SIG-M5 treated with dmso at 0.1 percent for 504 hours (cell line): Measurements from ENCODE around the gene DDX43.
"Not testable (repeated sequence)": the region's sequence is repeated elsewhere in the genome, so short reads cannot be mapped to it uniquely, and the experiment has no call there.

Experiments used
- DNase-seq: peaks from one replicate; lab custom pipeline; 2025; ENCODE audit not compliant: unreplicated experiment; lab: John Stamatoyannopoulos, UW

DDX43 gene

GRCh38 chr6:73394577-73395354 is at the start of gene DDX43:
Gene DDX43, plus strand, starts transcription at chr6:73394828. Its CDS starts 78 bp downstream, at chr6:73394906.
- no peak for DNase-seq

- no peak for DNase-seq
Measured at GRCh38 chr6:73348550-73349204, 46.0 kb upstream of the DDX43 start.

GRCh38 chr6:73349311-73349710 is 45.3 kb upstream of the DDX43 start:
- DNase-seq, result no peak

GRCh38 chr6:73353636-73354593 is 40.7 kb upstream of the DDX43 start, which contains the start of gene DPPA5:
Gene DPPA5, minus strand, starts transcription at chr6:73354276. Its CDS starts 51 bp downstream, at chr6:73354225.
- DNase-seq, result no peak

GRCh38 chr6:73362358-73362757 is 32.3 kb upstream of the DDX43 start, which contains the start of gene KHDC3L:
Gene KHDC3L, plus strand, starts transcription at chr6:73362658. Its CDS starts 72 bp downstream, at chr6:73362730.
- DNase-seq, result no peak

- no peak for DNase-seq
Measured at GRCh38 chr6:73362869-73363536, 31.6 kb upstream of the DDX43 start.

- DNase-seq, result no peak
Measured at GRCh38 chr6:73363537-73363875, 31.1 kb upstream of the DDX43 start.

- no peak for DNase-seq
Measured at GRCh38 chr6:73364121-73364520, 30.5 kb upstream of the DDX43 start.

GRCh38 chr6:73364549-73364948 is 30.1 kb upstream of the DDX43 start:
- DNase-seq, result no peak

GRCh38 chr6:73367761-73368355 is 26.8 kb upstream of the DDX43 start:
- DNase-seq, result no peak

- DNase-seq, result no peak
Measured at GRCh38 chr6:73368675-73369074, 26.0 kb upstream of the DDX43 start.

GRCh38 chr6:73369157-73369556 is 25.5 kb upstream of the DDX43 start:
- DNase-seq, result no peak

- no peak for DNase-seq
Measured at GRCh38 chr6:73369563-73369962, 25.1 kb upstream of the DDX43 start, which contains the start of gene OOEP. Gene OOEP, minus strand, starts transcription at chr6:73369897. Its CDS starts 105 bp downstream, at chr6:73369792.

- DNase-seq, result no peak
Measured at GRCh38 chr6:73371984-73372383, 22.6 kb upstream of the DDX43 start.

- DNase-seq, result no peak
Measured at GRCh38 chr6:73372516-73372915, 22.1 kb upstream of the DDX43 start.

GRCh38 chr6:73375216-73375615 is 19.4 kb upstream of the DDX43 start:
- no peak for DNase-seq

- DNase-seq, result no peak
Measured at GRCh38 chr6:73377225-73377624, 17.4 kb upstream of the DDX43 start.

- DNase-seq, result not testable (repeated sequence)
Measured at GRCh38 chr6:73381531-73381930, 13.1 kb upstream of the DDX43 start.

GRCh38 chr6:73382462-73383113 is 12.0 kb upstream of the DDX43 start:
- no peak for DNase-seq

GRCh38 chr6:73388433-73388799 is 6.2 kb upstream of the DDX43 start:
- no peak for DNase-seq
